A549 (cell line): ENCODE results near the gene B9D2. TPM values are rescaled to one million over a fixed set of nuclear protein-coding genes. Genes with fewer than 3 reads are reported as not detected.

Experiments
- ATAC-seq, 2 experiments: fragments of 200-7000 bp in 1 of 2; fragments of >200 bp in 1 of 2; cut with Nextera tagmentation in 1 of 2; cut with Tn5 transposase in 1 of 2; 3 replicates each; pipeline versions ENCODE4 v1.8.0 to v1.9.1; 2018 to 2020; ENCODE audit warnings: mild to moderate bottlenecking in 1 of 2, moderate library complexity in 1 of 2
- CTCF ChIA-PET: fragments of 300-600 bp; sonication (Branson Sonifier 250); formaldehyde crosslinking; extraction: SDS; loops from one replicate; lab custom pipeline; 2021; ENCODE audit warnings: antibody characterized with exemption, inconsistent platforms; lab: Yijun Ruan, JAX
- POLR2A ChIA-PET: fragments of 350-600 bp; formaldehyde crosslinking; extraction: SDS; loops from one replicate; lab custom pipeline; 2021; ENCODE audit warnings: antibody characterized with exemption, inconsistent platforms; lab: Yijun Ruan, JAX
- DNase-seq, 2 experiments: peaks; one replicate each; pipeline versions ENCODE4 v3.0.0 to v3.0.0-alpha.2; 2011 to 2016; ENCODE audit warnings: low read depth in 1 of 2, low spot score in 1 of 2
- FAIRE-seq: peaks from 2 replicates; lab custom pipeline; 2011; peaks lifted over from hg19 to GRCh38; lab: Jason Lieb, UNC
- H3K27ac ChIP-seq, 2 experiments: fragments of >200 bp; sonication (Bioruptor Twin); formaldehyde crosslinking; 3 replicates each; pipeline ENCODE4 v1.5.1; 2016 to 2017
- H3K4me1 ChIP-seq: fragments of >200 bp; sonication (Bioruptor Twin); formaldehyde crosslinking; 3 replicates; pipeline ENCODE4 v1.6.1; 2016
- H3K4me2 ChIP-seq: fragments of >200 bp; sonication (Bioruptor Twin); formaldehyde crosslinking; 3 replicates; pipeline ENCODE4 v1.6.1; 2016
- H3K4me3 ChIP-seq: fragments of >200 bp; sonication (Bioruptor Twin); formaldehyde crosslinking; 3 replicates; pipeline ENCODE4 v1.5.1; 2016
- H3K9me3 ChIP-seq: fragments of >200 bp; sonication (Bioruptor Twin); formaldehyde crosslinking; 3 replicates; pipeline ENCODE4 v1.6.1; 2016
- ATOH8 ChIP-seq: fragments of 250-450 bp; sonication (Bioruptor Pico); IDR thresholded peaks from 2 replicates; pipeline ENCODE4 v1.5.0; 2020; ENCODE audit warnings: low read depth, mild to moderate bottlenecking, moderate library complexity
- CBX8 ChIP-seq: fragments of 200-600 bp; sonication (generic); IDR thresholded peaks from 2 replicates; pipeline ENCODE4 v1.6.1; 2016
- CEBPB ChIP-seq, 2 experiments: fragments of >200 bp in 1 of 2; sonication (Bioruptor Twin) in 1 of 2; formaldehyde crosslinking in 1 of 2; IDR thresholded peaks; 2 replicates each; pipeline ENCODE4 v1.6.1; 2012 to 2016
- CTCF ChIP-seq: fragments of >200 bp; sonication (Bioruptor Twin); formaldehyde crosslinking; IDR thresholded peaks from 3 replicates; pipeline ENCODE4 v1.5.1; 2016
- EHF ChIP-seq: fragments of 250-450 bp; sonication (Bioruptor Pico); IDR thresholded peaks from 2 replicates; pipeline ENCODE4 v1.5.0; 2020; ENCODE audit warnings: mild to moderate bottlenecking
- EHMT2 ChIP-seq: fragments of 200-600 bp; sonication (generic); IDR thresholded peaks from 2 replicates; pipeline ENCODE4 v1.6.1; 2016; ENCODE audit warnings: antibody characterized with exemption, low read depth, mild to moderate bottlenecking, moderate library complexity
- ELK1 ChIP-seq: fragments of 150-350 bp; IDR thresholded peaks from 2 replicates; pipeline ENCODE4 v1.6.1; 2014; ENCODE audit warnings: low read depth, mild to moderate bottlenecking, low read length
- HMGXB4 ChIP-seq: fragments of 250-450 bp; sonication (Bioruptor Pico); IDR thresholded peaks from 2 replicates; pipeline ENCODE4 v1.5.0; 2021; ENCODE audit warnings: mild to moderate bottlenecking, moderate library complexity, borderline replicate concordance
- HOXA7 ChIP-seq: fragments of 250-450 bp; sonication (Bioruptor Pico); IDR thresholded peaks from 2 replicates; pipeline ENCODE4 v1.5.0; 2020; ENCODE audit warnings: mild to moderate bottlenecking, moderate library complexity
- HOXB5 ChIP-seq: fragments of 250-450 bp; sonication (Bioruptor Pico); IDR thresholded peaks from 2 replicates; pipeline ENCODE4 v1.5.0; 2020; ENCODE audit warnings: mild to moderate bottlenecking, moderate library complexity
- JUN ChIP-seq, 2 experiments: fragments of >200 bp; sonication (Bioruptor Twin); formaldehyde crosslinking; IDR thresholded peaks; 2 replicates in 1 of 2; 3 replicates in 1 of 2; pipeline ENCODE4 v1.6.1; 2016 to 2017
- JUNB ChIP-seq: fragments of >200 bp; sonication (Bioruptor Twin); formaldehyde crosslinking; IDR thresholded peaks from 2 replicates; pipeline ENCODE4 v1.6.1; 2016
- NFE2L2 ChIP-seq: fragments of 150-350 bp; conservative IDR thresholded peaks from 2 replicates; pipeline ENCODE4 v1.6.1; 2014; ENCODE audit warnings: low read length
- POLR2AphosphoS2 ChIP-seq: conservative IDR thresholded peaks from 2 replicates; pipeline ENCODE4 v1.6.1; 2012; ENCODE audit warnings: low read length, improper control_type of control experiment, inconsistent platforms
- ZC3H11A ChIP-seq: fragments of 450-650 bp; IDR thresholded peaks from 2 replicates; pipeline ENCODE4 v1.6.1; 2014; ENCODE audit warnings: antibody characterized with exemption, mild to moderate bottlenecking
- ZSCAN20 ChIP-seq: fragments of 250-450 bp; sonication (Bioruptor Pico); IDR thresholded peaks from 2 replicates; pipeline ENCODE4 v1.8.0; 2022; ENCODE audit warnings: mild to moderate bottlenecking, moderate library complexity
- WGBS: methylation state at CpG from one replicate; pipeline ENCODE4 v1.1.6; 2017; ENCODE audit errors: missing lambda C conversion rate; 5-methylcytosine and 5-hydroxymethylcytosine counted together
- polyA plus RNA-seq, 4 experiments: library from polyadenylated mRNA; depleted of rRNA in 3 of 4; stranded (reverse); fragments of >200 nt; fragmentation: RNase III in 1 of 4; extraction: RNeasy Plus Mini Kit Qiagen cat#74134 plus additional on column Dnase treatment in 1 of 4; gene quantifications; 2 replicates in 3 of 4; 3 replicates in 1 of 4; pipeline ENCODE4 v1.2.3, GENCODE V29; 2011 to 2017
- TF ChIP-seq, protein P1 (sequence below): fragments of 450-650 bp; IDR thresholded peaks from 2 replicates; pipeline ENCODE4 v1.6.1; 2014; ENCODE audit warnings: antibody characterized with exemption
- TF ChIP-seq, protein P2 (sequence below): IDR thresholded peaks from 2 replicates; pipeline ENCODE4 v1.6.1; 2012; ENCODE audit warnings: low read depth, borderline replicate concordance
- TF ChIP-seq, protein P3 (sequence below): IDR thresholded peaks from 2 replicates; pipeline ENCODE4 v1.6.1; 2012
- TF ChIP-seq, protein P4 (sequence below): fragments of >200 bp; sonication (Bioruptor Twin); formaldehyde crosslinking; IDR thresholded peaks from 2 replicates; pipeline ENCODE4 v1.6.1; 2016

Gene B9D2
- polyA plus RNA-seq, 2 of the 4 experiments (the other 2 are of a cell fraction) = 19.6 to 22.5 TPM

- Histone ChIP-seq H3K4me3 (no peak overlapping the region), H3K27ac (no peak overlapping the region), H3K4me1 (peaks cover 28% of the 10 kb centered on the region), H3K4me2 (no peak overlapping the region), H3K9me3 (no peaks in the 10 kb centered on the region)
- DNase-seq (no peak), FAIRE-seq (peak; percentile 18), ATAC-seq (0 out of 6 replicates have a peak, but pooled peaks of 1 of the 2 experiments have one; percentile 2)
- ChIA-PET POLR2A (interaction anchor here (0.6 kb wide), 1 partner anchor 8 kb away, joined by 3 read pairs; the partner anchor contains the start of gene CCDC97), CTCF (interaction anchor here (1.0 to 18.6 kb wide), 10 partner anchors 13 to 247 kb away, joined by 3 to 295 read pairs (median 6); partner anchors contain the start of genes CCDC97, HNRNPUL1 and TGFB1)
- WGBS = 87% methylated on average over 19 of the region's 19 CpGs
- no peak for TF ChIP-seq HMGXB4 (CRISPR knock-in tag)
- TF ChIP-seq, protein P1, sequence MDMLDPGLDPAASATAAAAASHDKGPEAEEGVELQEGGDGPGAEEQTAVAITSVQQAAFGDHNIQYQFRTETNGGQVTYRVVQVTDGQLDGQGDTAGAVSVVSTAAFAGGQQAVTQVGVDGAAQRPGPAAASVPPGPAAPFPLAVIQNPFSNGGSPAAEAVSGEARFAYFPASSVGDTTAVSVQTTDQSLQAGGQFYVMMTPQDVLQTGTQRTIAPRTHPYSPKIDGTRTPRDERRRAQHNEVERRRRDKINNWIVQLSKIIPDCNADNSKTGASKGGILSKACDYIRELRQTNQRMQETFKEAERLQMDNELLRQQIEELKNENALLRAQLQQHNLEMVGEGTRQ = 0 out of 2 replicates have a peak, but pooled peaks have one; percentile 8
- TF ChIP-seq POLR2AphosphoS2 = 0 out of 2 replicates have a peak, but pooled peaks have one; percentile 79
Measured at GRCh38 chr19:41318696-41319499, 45.1 kb downstream of the B9D2 start.

- 95% methylated on average over 24 of the region's 24 CpGs for WGBS
- H3K9me3 ChIP-seq = no peaks in the 10 kb centered on the region
- no peak for FAIRE-seq
- ChIA-PET CTCF (interaction anchor here (0.8 to 18.6 kb wide), 12 partner anchors 10 to 653 kb away, joined by 3 to 295 read pairs (median 4); partner anchors contain the start of genes CCDC97, HNRNPUL1 and TGFB1), POLR2A (no interaction called here)
- TF ChIP-seq NFE2L2 (no peak), ELK1 (no peak), JUNB (no peak), EHMT2 (no peak), ATOH8 (no peak), HOXA7 (CRISPR knock-in tag) (no peak), HOXB5 (CRISPR knock-in tag) (no peak), CEBPB (IDR thresholded peaks at IDR 0.05) (no peak)
- TF ChIP-seq, protein P2, sequence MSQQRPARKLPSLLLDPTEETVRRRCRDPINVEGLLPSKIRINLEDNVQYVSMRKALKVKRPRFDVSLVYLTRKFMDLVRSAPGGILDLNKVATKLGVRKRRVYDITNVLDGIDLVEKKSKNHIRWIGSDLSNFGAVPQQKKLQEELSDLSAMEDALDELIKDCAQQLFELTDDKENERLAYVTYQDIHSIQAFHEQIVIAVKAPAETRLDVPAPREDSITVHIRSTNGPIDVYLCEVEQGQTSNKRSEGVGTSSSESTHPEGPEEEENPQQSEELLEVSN = no peak
- H3K4me2 ChIP-seq = no peak overlapping the region
- H3K4me1 ChIP-seq = peaks cover 7% of the 10 kb centered on the region
- DNase-seq = no peak
- H3K4me3 ChIP-seq = no peak overlapping the region
- H3K27ac ChIP-seq = no peak overlapping the region
- no peak for ATAC-seq
Measured at GRCh38 chr19:41316306-41316920, 47.5 kb downstream of the B9D2 start.

GRCh38 chr19:41311613-41312012 is 52.3 kb downstream of the B9D2 start:
- no peak for ATAC-seq
- Histone ChIP-seq H3K4me3 (no peak overlapping the region), H3K9me3 (no peaks in the 10 kb centered on the region), H3K4me1 (peaks cover 24% of the 10 kb centered on the region), H3K27ac (peak overlapping the region in 1 of 2 experiments; percentile 92; a peak in 1 of 6 replicates), H3K4me2 (peak overlapping the region; percentile 89)
- no peak for FAIRE-seq
- no peak for DNase-seq
- WGBS = 96% methylated on average over 8 of the region's 8 CpGs
- CTCF ChIA-PET = interaction anchor here (1.1 to 19.5 kb wide), 5 partner anchors 9 to 185 kb away, joined by 4 to 598 read pairs (median 23); partner anchors contain the start of gene TGFB1
- POLR2A ChIA-PET = no interaction called here
- no peak for TF ChIP-seq ZSCAN20
- TF ChIP-seq CBX8 = no peak
- TF ChIP-seq, protein P3, sequence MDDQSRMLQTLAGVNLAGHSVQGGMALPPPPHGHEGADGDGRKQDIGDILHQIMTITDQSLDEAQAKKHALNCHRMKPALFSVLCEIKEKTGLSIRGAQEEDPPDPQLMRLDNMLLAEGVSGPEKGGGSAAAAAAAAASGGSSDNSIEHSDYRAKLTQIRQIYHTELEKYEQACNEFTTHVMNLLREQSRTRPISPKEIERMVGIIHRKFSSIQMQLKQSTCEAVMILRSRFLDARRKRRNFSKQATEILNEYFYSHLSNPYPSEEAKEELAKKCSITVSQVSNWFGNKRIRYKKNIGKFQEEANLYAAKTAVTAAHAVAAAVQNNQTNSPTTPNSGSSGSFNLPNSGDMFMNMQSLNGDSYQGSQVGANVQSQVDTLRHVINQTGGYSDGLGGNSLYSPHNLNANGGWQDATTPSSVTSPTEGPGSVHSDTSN = no peak
- TF ChIP-seq EHF (CRISPR knock-in tag) = no peak
- no peak for TF ChIP-seq POLR2AphosphoS2
- TF ChIP-seq, protein P4, sequence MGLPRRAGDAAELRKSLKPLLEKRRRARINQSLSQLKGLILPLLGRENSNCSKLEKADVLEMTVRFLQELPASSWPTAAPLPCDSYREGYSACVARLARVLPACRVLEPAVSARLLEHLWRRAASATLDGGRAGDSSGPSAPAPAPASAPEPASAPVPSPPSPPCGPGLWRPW = no peak
- TF ChIP-seq CTCF = no peak
- TF ChIP-seq JUN (IDR thresholded peaks at IDR 0.05) = no peak
- no peak for TF ChIP-seq ZC3H11A
- TF ChIP-seq, protein P2 = no peak
